Body of pancreas (tissue), 4 donors: ENCODE measurements around the gene NOSTRIN.

Experiments
- POLR2A ChIP-seq, 3 donors: fragments of 450-650 bp; IDR thresholded peaks; one replicate each; pipeline ENCODE4 v1.6.1; 2016; ENCODE audit warnings: antibody characterized with exemption in 3 of 3, mild to moderate bottlenecking in 2 of 3
- TF ChIP-seq, protein P1 (sequence below), 7 experiments: fragments of 450-650 bp in 4 of 7; fragments of 200-600 bp in 3 of 7; sonication (generic) in 3 of 7; IDR thresholded peaks; one replicate each; pipeline ENCODE4 v1.5.1; 2016 to 2019; ENCODE audit warnings: antibody characterized with exemption in 7 of 7

DNA sequence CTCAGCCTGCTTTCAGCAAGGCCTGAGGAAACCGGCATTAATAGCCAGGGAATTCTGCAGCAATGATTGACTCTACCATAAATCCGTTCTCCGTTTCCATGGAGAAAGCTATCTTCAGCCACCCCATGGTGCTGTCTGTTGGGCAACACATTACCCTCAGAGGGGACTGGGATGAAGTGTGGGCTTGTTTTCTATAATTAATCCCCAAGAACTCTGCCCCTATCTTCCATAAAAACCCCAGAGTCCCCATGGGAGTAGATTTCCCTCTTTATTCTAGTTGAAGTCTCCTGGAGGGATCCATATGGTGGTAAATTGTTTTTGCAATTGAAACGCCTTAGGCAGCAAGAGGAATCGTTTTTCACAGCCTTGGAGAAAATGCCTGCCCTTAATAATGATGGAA, 107.9 kb downstream of the NOSTRIN start:
- TF ChIP-seq POLR2A (IDR thresholded peaks at IDR 0.05): no peak
- TF ChIP-seq, protein P1, sequence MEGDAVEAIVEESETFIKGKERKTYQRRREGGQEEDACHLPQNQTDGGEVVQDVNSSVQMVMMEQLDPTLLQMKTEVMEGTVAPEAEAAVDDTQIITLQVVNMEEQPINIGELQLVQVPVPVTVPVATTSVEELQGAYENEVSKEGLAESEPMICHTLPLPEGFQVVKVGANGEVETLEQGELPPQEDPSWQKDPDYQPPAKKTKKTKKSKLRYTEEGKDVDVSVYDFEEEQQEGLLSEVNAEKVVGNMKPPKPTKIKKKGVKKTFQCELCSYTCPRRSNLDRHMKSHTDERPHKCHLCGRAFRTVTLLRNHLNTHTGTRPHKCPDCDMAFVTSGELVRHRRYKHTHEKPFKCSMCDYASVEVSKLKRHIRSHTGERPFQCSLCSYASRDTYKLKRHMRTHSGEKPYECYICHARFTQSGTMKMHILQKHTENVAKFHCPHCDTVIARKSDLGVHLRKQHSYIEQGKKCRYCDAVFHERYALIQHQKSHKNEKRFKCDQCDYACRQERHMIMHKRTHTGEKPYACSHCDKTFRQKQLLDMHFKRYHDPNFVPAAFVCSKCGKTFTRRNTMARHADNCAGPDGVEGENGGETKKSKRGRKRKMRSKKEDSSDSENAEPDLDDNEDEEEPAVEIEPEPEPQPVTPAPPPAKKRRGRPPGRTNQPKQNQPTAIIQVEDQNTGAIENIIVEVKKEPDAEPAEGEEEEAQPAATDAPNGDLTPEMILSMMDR (IDR thresholded peaks at IDR 0.05): no peak
